ENCODE results near the gene GNPDA1. TPM values are rescaled to one million over a fixed set of nuclear protein-coding genes. Genes with fewer than 3 reads are reported as not detected.

Gene GNPDA1
- total and polyA plus RNA-seq, 9 of the 15 experiments (the other 6 are each of a cell fraction or from before 2014, with no cell fraction given): 14.1 to 145 (median 52.2) TPM

- Histone ChIP-seq H3K4me2 (ENCODE audit: insufficient read depth, low read length) (peak overlapping the region; percentile 93), H3K79me2 (ENCODE audit: control insufficient read depth, insufficient read depth, low read length) (peaks cover 15% of the 10 kb centered on the region), H3K27me3 (ENCODE audit: control insufficient read depth in 2 of 2, insufficient read depth in 2 of 2, low read length in 2 of 2) (no peaks in the 10 kb centered on the region), H3K36me3 (ENCODE audit: control insufficient read depth, insufficient read depth, low read length) (peaks cover 16% of the 10 kb centered on the region), H3K9ac (ENCODE audit: insufficient read depth in 1 of 2, low read depth in 2 of 2, low read length in 2 of 2) (peak overlapping the region; percentile 85 to 87), H2AFZ (ENCODE audit: low read depth, low read length) (peak overlapping the region; percentile 89), H3K4me3 (peak overlapping the region; percentile 56), H3K9me3 (replicated peaks; ENCODE audit: control insufficient read depth, insufficient read depth, low read depth, low read length) (no peaks in the 10 kb centered on the region), H3K9me1 (ENCODE audit: control insufficient read depth, insufficient read depth, low read length) (no peaks in the 10 kb centered on the region), H3K27ac (ENCODE audit: extremely low read depth, low read depth, low read length) (peak overlapping the region; percentile 91), H4K20me1 (replicated peaks; ENCODE audit: control insufficient read depth, insufficient read depth, low read length) (no peaks in the 10 kb centered on the region), H3K4me1 (replicated peaks in 1 of 2; ENCODE audit: control insufficient read depth in 2 of 2, insufficient read depth in 2 of 2, low read length in 2 of 2) (peaks cover 30 to 39% of the 10 kb centered on the region in 2 experiments)
- WGBS (ENCODE audit: insufficient coverage, low coverage, missing lambda C conversion rate): 72% methylated on average over 16 of the region's 16 CpGs
- FAIRE-seq (no peak), DNase-seq (ENCODE audit: extremely low read depth in 1 of 4, low spot score in 3 of 4) (peak in 3 of 4 experiments; percentile 32 to 52 (median 43)), ATAC-seq (peak; percentile 12)
- ChIA-PET POLR2A (interaction anchor here (0.6 to 1.8 kb wide), 7 partner anchors 11 to 95 kb away, joined by 3 to 9 read pairs (median 3); partner anchors contain the start of gene NDFIP1), CTCF (ENCODE audit: low intra/inter-chr PET ratio) (interaction anchor here (0.8 to 1.3 kb wide), 2 partner anchors 43 to 129 kb away, joined by 3 read pairs; no protein-coding TSS in a partner anchor)
- intact Hi-C loops (cut with micrococcal nuclease) (loop anchor here (2.0 kb wide), 1 partner anchor 45 kb away; the partner anchor contains the start of gene RNF14), in situ Hi-C loops (cut with MboI) (no loop called here)
- no TSS peak for BruUV-seq (replicated peaks)
- TF ChIP-seq ZNF175 (CRISPR knock-in tag; IDR thresholded peaks at IDR 0.05; ENCODE audit: low read depth): no peak
- peak; percentile 81 for TF ChIP-seq ZBTB33 (CRISPR knock-in tag; IDR thresholded peaks at IDR 0.05)
- TF ChIP-seq ZNF316 (IDR thresholded peaks at IDR 0.05): peak; percentile 58; the same call in 1 of the 2 replicates
- no peak for TF ChIP-seq ZHX1 (conservative IDR thresholded peaks at IDR 0.05; ENCODE audit: low read length)
- TF ChIP-seq NFIC (IDR thresholded peaks at IDR 0.05): no peak; the same call in 1 of the 2 replicates
- TF ChIP-seq FOXM1 (IDR thresholded peaks at IDR 0.05; ENCODE audit: low read depth): no peak
- TF ChIP-seq FOXM1 (CRISPR knock-in tag; IDR thresholded peaks at IDR 0.05; ENCODE audit: low read depth): no peak
- 0 out of 4 replicates have a peak, but pooled peaks of 1 of the 2 experiments have one; percentile 16 for TF ChIP-seq TRIM24 (IDR thresholded peaks at IDR 0.05)
- TF ChIP-seq, protein P1, sequence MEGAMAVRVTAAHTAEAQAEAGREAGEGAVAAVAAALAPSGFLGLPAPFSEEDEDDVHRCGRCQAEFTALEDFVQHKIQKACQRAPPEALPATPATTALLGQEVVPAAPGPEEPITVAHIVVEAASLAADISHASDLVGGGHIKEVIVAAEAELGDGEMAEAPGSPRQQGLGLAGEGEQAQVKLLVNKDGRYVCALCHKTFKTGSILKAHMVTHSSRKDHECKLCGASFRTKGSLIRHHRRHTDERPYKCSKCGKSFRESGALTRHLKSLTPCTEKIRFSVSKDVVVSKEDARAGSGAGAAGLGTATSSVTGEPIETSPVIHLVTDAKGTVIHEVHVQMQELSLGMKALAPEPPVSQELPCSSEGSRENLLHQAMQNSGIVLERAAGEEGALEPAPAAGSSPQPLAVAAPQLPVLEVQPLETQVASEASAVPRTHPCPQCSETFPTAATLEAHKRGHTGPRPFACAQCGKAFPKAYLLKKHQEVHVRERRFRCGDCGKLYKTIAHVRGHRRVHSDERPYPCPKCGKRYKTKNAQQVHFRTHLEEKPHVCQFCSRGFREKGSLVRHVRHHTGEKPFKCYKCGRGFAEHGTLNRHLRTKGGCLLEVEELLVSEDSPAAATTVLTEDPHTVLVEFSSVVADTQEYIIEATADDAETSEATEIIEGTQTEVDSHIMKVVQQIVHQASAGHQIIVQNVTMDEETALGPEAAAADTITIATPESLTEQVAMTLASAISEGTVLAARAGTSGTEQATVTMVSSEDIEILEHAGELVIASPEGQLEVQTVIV (CRISPR knock-in tag; IDR thresholded peaks at IDR 0.05; ENCODE audit: borderline replicate concordance): no peak
- no peak for TF ChIP-seq CXXC5 (CRISPR knock-in tag; IDR thresholded peaks at IDR 0.05)
- TF ChIP-seq, protein P2, sequence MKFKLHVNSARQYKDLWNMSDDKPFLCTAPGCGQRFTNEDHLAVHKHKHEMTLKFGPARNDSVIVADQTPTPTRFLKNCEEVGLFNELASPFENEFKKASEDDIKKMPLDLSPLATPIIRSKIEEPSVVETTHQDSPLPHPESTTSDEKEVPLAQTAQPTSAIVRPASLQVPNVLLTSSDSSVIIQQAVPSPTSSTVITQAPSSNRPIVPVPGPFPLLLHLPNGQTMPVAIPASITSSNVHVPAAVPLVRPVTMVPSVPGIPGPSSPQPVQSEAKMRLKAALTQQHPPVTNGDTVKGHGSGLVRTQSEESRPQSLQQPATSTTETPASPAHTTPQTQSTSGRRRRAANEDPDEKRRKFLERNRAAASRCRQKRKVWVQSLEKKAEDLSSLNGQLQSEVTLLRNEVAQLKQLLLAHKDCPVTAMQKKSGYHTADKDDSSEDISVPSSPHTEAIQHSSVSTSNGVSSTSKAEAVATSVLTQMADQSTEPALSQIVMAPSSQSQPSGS (CRISPR knock-in tag; IDR thresholded peaks at IDR 0.05): no peak
- TF ChIP-seq MEIS2 (IDR thresholded peaks at IDR 0.05; ENCODE audit: partially characterized antibody): peak; percentile 8
- TF ChIP-seq HIVEP1 (CRISPR knock-in tag; IDR thresholded peaks at IDR 0.05): no peak
These were observed 1.1 kb upstream of the GNPDA1 start for GRCh38 chr5:142013734-142014521.
